Epidermal melanocyte (primary cell): Measurements from ENCODE around the gene FAHD1.

Source experiments
- DNase-seq: peaks from one replicate; pipeline ENCODE4 v3.0.0; 2011; ENCODE audit warnings: low spot score; ENCODE audit not compliant: insufficient read length

Gene FAHD1

GRCh38 chr16:1816396-1817275 lies 10.4 kb upstream of the FAHD1 start:
- no peak for DNase-seq

GRCh38 chr16:1817276-1817589 lies 9.8 kb upstream of the FAHD1 start:
- no peak for DNase-seq

GRCh38 chr16:1817716-1818115 lies 9.3 kb upstream of the FAHD1 start:
- DNase-seq: no peak

GRCh38 chr16:1818204-1818872 lies 8.7 kb upstream of the FAHD1 start:
- DNase-seq: no peak

- no peak for DNase-seq
Measured at GRCh38 chr16:1818873-1819525, 8.0 kb upstream of the FAHD1 start.

GRCh38 chr16:1819611-1820010 lies 7.4 kb upstream of the FAHD1 start:
- DNase-seq: no peak

GRCh38 chr16:1820096-1820945 lies 6.7 kb upstream of the FAHD1 start:
- DNase-seq: no peak

- no peak for DNase-seq
Measured at GRCh38 chr16:1820946-1821290, 6.1 kb upstream of the FAHD1 start.

- DNase-seq: no peak
Measured at GRCh38 chr16:1821861-1822611, 5.0 kb upstream of the FAHD1 start.

- no peak for DNase-seq
Measured at GRCh38 chr16:1822801-1823200, 4.2 kb upstream of the FAHD1 start.

GRCh38 chr16:1823821-1824220 lies 3.2 kb upstream of the FAHD1 start:
- no peak for DNase-seq

- no peak for DNase-seq
Measured at GRCh38 chr16:1825381-1825863, 1.6 kb upstream of the FAHD1 start.

- no peak for DNase-seq
Measured at GRCh38 chr16:1825864-1826690, 929 bp upstream of the FAHD1 start.

GRCh38 chr16:1828645-1829410 lies 1.8 kb downstream of the FAHD1 start:
- DNase-seq: no peak

- DNase-seq: no peak
Measured at GRCh38 chr16:1830213-1830612, 3.2 kb downstream of the FAHD1 start.

GRCh38 chr16:1831186-1832075 lies 4.4 kb downstream of the FAHD1 start:
- DNase-seq: no peak

GRCh38 chr16:1832838-1833454 lies 5.9 kb downstream of the FAHD1 start:
- DNase-seq: no peak

- no peak for DNase-seq
Measured at GRCh38 chr16:1834096-1834495, 7.1 kb downstream of the FAHD1 start.
